Endodermal cell (in vitro differentiated cells): ENCODE results near the gene PLA2G4A. TPM values are rescaled to one million over a fixed set of nuclear protein-coding genes. Genes with fewer than 3 reads are reported as not detected.

Experiments used
- DNase-seq: peaks from one replicate; pipeline ENCODE4 v3.0.0-alpha.2; 2017
- H3K27ac ChIP-seq: 2 replicates; pipeline ENCODE4 v1.5.1; 2013; ENCODE audit warnings: mild to moderate bottlenecking, low read depth, low read length, moderate library complexity
- H3K27me3 ChIP-seq: 2 replicates; pipeline ENCODE4 v1.6.1; 2013; ENCODE audit warnings: mild to moderate bottlenecking, low read length, moderate library complexity; ENCODE audit not compliant: insufficient read depth, control insufficient read depth, poor library complexity, severe bottlenecking
- H3K36me3 ChIP-seq: 2 replicates; pipeline ENCODE4 v1.7.0; 2013; ENCODE audit warnings: mild to moderate bottlenecking, low read length, moderate library complexity; ENCODE audit not compliant: control insufficient read depth, insufficient read depth
- H3K4me1 ChIP-seq: one replicate; pipeline ENCODE4 v1.7.0; 2013; ENCODE audit warnings: low read length; ENCODE audit not compliant: control insufficient read depth, insufficient read depth
- H3K4me3 ChIP-seq: 2 replicates; pipeline ENCODE4 v1.5.1; 2013; ENCODE audit warnings: mild to moderate bottlenecking, low read length, moderate library complexity
- H3K9ac ChIP-seq: 2 replicates; pipeline ENCODE4 v1.6.1; 2013; ENCODE audit warnings: mild to moderate bottlenecking, low read length, moderate library complexity; ENCODE audit not compliant: poor library complexity, severe bottlenecking; ENCODE audit errors: extremely low read depth
- H3K9me3 ChIP-seq: 2 replicates; pipeline ENCODE4 v1.6.1; 2013; ENCODE audit warnings: mild to moderate bottlenecking, low read length, moderate library complexity; ENCODE audit not compliant: control insufficient read depth
- H3K27ac Mint-ChIP-seq: 2 replicates; pipeline ENCODE4 v1.8.0; 2020; ENCODE audit warnings: mixed read lengths
- H3K27me3 Mint-ChIP-seq: 2 replicates; pipeline ENCODE4 v1.8.0; 2021; ENCODE audit warnings: mild to moderate bottlenecking, mixed read lengths; ENCODE audit not compliant: insufficient read depth
- H3K36me3 Mint-ChIP-seq: 2 replicates; pipeline ENCODE4 v1.8.0; 2020; ENCODE audit warnings: low read depth, mixed read lengths
- H3K4me1 Mint-ChIP-seq: 2 replicates; pipeline ENCODE4 v1.8.0; 2020; ENCODE audit warnings: mixed read lengths
- H3K4me3 Mint-ChIP-seq: 2 replicates; pipeline ENCODE4 v1.8.0; 2020; ENCODE audit warnings: mild to moderate bottlenecking, moderate library complexity, mixed read lengths
- H3K9me3 Mint-ChIP-seq: 2 replicates; pipeline ENCODE4 v1.8.0; 2020; ENCODE audit warnings: mild to moderate bottlenecking, mixed read lengths
- WGBS, 2 experiments: methylation state at CpG; one replicate each; pipeline versions ENCODE4 v1.1.5 to v1.1.7; 2013; ENCODE audit warnings: missing lambda C conversion rate in 2 of 2, mixed read lengths in 1 of 2; ENCODE audit not compliant: insufficient coverage in 1 of 2, insufficient read length in 1 of 2; 5-methylcytosine and 5-hydroxymethylcytosine counted together
- total RNA-seq, 2 donors: library from RNA; stranded (reverse); fragmentation: NEBNext Ultra II Directional in 1 of 2; extraction: Animal tissue kit (Norgen Biotek cat#: 25700) in 1 of 2; gene quantifications; 2 replicates in 1 of 2; 3 replicates in 1 of 2; pipeline ENCODE4 v1.2.1, GENCODE V29; 2021
- TF ChIP-seq, protein P1 (sequence below): fragments of 200-600 bp; sonication (generic); conservative IDR thresholded peaks from 2 replicates; pipeline ENCODE4 v1.5.0; 2021; ENCODE audit warnings: antibody characterized with exemption, mild to moderate bottlenecking

PLA2G4A gene
- total RNA-seq, 2 donors from 2014 or later: 0.35 to 1.2 TPM

DNA sequence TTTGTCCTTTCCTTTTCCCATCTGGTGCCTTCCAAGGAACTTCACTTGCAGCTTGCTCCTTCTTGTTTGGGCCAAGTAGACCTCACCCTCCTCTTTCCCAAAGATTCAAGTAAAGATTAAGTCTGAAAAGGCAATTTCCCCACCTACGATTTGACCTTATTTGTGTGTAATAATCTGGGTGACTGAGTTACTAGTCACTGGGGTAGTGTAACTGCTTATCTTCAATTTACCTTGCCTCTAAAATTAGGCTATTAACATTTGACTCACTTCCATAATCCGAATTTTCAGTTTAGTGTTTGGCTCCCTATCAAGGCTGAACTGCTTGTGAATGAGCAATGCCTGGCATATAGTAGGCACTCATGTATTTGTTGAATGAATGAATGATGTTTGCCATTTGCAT, 59.6 kb downstream of the PLA2G4A start:
- H3K9me3 Mint-ChIP-seq: peaks cover 2% of the 10 kb centered on the region
- H3K36me3 Mint-ChIP-seq: no peaks in the 10 kb centered on the region
- Histone ChIP-seq H3K4me1 (peaks cover 3% of the 10 kb centered on the region), H3K36me3 (no peaks in the 10 kb centered on the region), H3K4me3 (no peak overlapping the region), H3K27me3 (no peaks in the 10 kb centered on the region), H3K27ac (no peak overlapping the region), H3K9ac (no peak overlapping the region), H3K9me3 (peaks cover 6% of the 10 kb centered on the region)
- WGBS, 2 experiments: 79% methylated on average over 2 of the region's 2 CpGs; no CpG with 5 or more reads in 1 of the 2 experiments
- H3K4me3 Mint-ChIP-seq: no peak overlapping the region
- no peaks in the 10 kb centered on the region for H3K27me3 Mint-ChIP-seq
- no peak overlapping the region for H3K27ac Mint-ChIP-seq
- DNase-seq: no peak
- H3K4me1 Mint-ChIP-seq: peaks cover 2% of the 10 kb centered on the region
- TF ChIP-seq, protein P1, sequence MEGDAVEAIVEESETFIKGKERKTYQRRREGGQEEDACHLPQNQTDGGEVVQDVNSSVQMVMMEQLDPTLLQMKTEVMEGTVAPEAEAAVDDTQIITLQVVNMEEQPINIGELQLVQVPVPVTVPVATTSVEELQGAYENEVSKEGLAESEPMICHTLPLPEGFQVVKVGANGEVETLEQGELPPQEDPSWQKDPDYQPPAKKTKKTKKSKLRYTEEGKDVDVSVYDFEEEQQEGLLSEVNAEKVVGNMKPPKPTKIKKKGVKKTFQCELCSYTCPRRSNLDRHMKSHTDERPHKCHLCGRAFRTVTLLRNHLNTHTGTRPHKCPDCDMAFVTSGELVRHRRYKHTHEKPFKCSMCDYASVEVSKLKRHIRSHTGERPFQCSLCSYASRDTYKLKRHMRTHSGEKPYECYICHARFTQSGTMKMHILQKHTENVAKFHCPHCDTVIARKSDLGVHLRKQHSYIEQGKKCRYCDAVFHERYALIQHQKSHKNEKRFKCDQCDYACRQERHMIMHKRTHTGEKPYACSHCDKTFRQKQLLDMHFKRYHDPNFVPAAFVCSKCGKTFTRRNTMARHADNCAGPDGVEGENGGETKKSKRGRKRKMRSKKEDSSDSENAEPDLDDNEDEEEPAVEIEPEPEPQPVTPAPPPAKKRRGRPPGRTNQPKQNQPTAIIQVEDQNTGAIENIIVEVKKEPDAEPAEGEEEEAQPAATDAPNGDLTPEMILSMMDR: no peak

DNA sequence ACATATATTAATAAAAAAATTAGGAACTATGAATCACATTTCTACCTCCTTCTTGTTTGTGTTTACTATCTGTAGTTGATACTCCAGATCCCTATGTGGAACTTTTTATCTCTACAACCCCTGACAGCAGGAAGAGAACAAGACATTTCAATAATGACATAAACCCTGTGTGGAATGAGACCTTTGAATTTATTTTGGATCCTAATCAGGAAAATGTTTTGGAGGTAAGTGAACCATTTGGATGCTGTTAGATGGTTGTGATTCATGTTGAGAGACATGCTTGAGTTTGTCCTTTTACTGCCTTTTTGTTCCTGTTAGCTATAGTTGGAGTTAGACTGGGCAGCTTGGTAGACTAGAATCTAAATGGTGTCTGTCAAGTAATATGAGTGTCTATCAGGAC, 64.2 kb downstream of the PLA2G4A start:
- Histone ChIP-seq H3K36me3 (no peaks in the 10 kb centered on the region), H3K9me3 (no peaks in the 10 kb centered on the region), H3K9ac (no peak overlapping the region), H3K4me1 (peaks cover 3% of the 10 kb centered on the region), H3K27ac (no peak overlapping the region), H3K27me3 (no peaks in the 10 kb centered on the region), H3K4me3 (no peak overlapping the region)
- Mint-ChIP-seq H3K27me3 (no peaks in the 10 kb centered on the region), H3K4me1 (peaks cover 7% of the 10 kb centered on the region), H3K4me3 (no peak overlapping the region), H3K9me3 (no peaks in the 10 kb centered on the region), H3K36me3 (no peaks in the 10 kb centered on the region), H3K27ac (no peak overlapping the region)
- DNase-seq: no peak
- TF ChIP-seq, protein P1: no peak

DNA sequence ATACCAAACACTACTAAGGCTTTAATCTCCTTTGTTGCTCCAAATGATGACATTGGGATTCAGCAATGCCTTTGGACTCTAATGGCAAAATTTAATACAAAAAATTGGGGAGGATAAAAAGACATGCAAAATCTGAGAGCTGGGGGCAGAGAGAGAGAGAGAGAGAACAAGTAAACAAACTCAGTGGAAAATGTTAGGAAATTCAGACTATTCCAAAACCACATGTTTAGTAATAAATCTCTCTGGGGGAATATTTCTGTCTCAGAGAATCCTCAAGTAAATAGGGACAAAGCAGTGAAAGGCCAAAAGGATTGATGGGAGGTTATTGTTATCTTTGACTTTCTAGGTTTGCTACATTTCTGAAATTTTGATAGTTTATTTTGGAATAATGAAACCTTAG, 65.7 kb downstream of the PLA2G4A start:
- H3K4me1 Mint-ChIP-seq: peaks cover 7% of the 10 kb centered on the region
- Histone ChIP-seq H3K9ac (no peak overlapping the region), H3K27me3 (no peaks in the 10 kb centered on the region), H3K4me1 (peaks cover 3% of the 10 kb centered on the region), H3K27ac (no peak overlapping the region), H3K36me3 (no peaks in the 10 kb centered on the region), H3K4me3 (no peak overlapping the region), H3K9me3 (peaks cover 5% of the 10 kb centered on the region)
- H3K27ac Mint-ChIP-seq: no peak overlapping the region
- H3K36me3 Mint-ChIP-seq: no peaks in the 10 kb centered on the region
- H3K27me3 Mint-ChIP-seq: no peaks in the 10 kb centered on the region
- TF ChIP-seq, protein P1: no peak
- H3K4me3 Mint-ChIP-seq: no peak overlapping the region
- DNase-seq: no peak
- H3K9me3 Mint-ChIP-seq: no peaks in the 10 kb centered on the region
